ENCODE results near the gene CFAP77.

GRCh38 chr9:132575005-132575609 is 165.1 kb downstream of the CFAP77 start:
- TF ChIP-seq SIN3A (IDR thresholded peaks at IDR 0.05; ENCODE audit: low read depth, low read length) (no peak), CHD2 (IDR thresholded peaks at IDR 0.05; ENCODE audit: borderline replicate concordance, low read depth, low read length) (no peak), CTCF (IDR thresholded peaks at IDR 0.05 in 2 of 3, conservative IDR thresholded peaks at IDR 0.05 in 1 of 3; ENCODE audit: control insufficient read depth in 2 of 3, extremely low read depth in 1 of 3, insufficient read depth in 1 of 3, low read depth in 3 of 3, low read length in 3 of 3) (peak; percentile 62 to 75 (median 70); a peak in 5 of 6 replicates), POLR2A (IDR thresholded peaks at IDR 0.05; ENCODE audit: low read depth, low read length) (no peak), MAX (IDR thresholded peaks at IDR 0.05; ENCODE audit: low read depth, low read length) (no peak), JUNB (IDR thresholded peaks at IDR 0.05) (no peak), ATF3 (IDR thresholded peaks at IDR 0.05; ENCODE audit: borderline replicate concordance, extremely low read depth, low read depth, low read length) (no peak), ATF2 (IDR thresholded peaks at IDR 0.05; ENCODE audit: low read length) (no peak), HDGF (IDR thresholded peaks at IDR 0.05) (no peak), NFYB (IDR thresholded peaks at IDR 0.05; ENCODE audit: insufficient read depth, low read depth, low read length) (no peak)
